HG03565 (cell line): ENCODE results near the gene FAM181B.

ENCODE experiments used
- ATAC-seq: cut with Tn5 transposase; IDR thresholded peaks from one replicate; pipeline ENCODE4 v1.9.1; 2021; ENCODE audit warnings: mild to moderate bottlenecking, moderate library complexity; ENCODE audit not compliant: unreplicated experiment

The FAM181B gene

GRCh38 chr11:82686211-82686610 is 47.5 kb downstream of the FAM181B start:
- no peak for ATAC-seq

DNA sequence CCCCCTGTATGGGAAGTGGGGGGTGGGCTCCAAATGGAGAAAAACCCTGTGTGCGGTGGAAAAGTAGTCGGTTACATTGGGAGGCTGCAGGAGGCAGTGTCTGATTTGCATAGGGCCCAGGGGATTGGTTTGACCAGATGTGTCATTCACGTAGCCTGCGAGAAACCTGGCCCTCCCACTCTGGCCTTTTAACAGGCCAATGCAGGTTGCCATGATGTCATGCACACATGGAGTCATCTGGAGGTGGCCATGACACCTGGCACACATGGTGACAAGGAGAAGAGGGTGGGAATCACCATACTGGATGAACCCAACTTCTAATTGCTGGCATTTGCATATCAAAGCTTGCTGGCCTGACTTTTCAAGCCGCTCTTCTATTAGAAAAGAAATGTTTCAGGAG is 50.6 kb downstream of the FAM181B start:
- no peak for ATAC-seq

GRCh38 chr11:82682003-82682751 is 51.5 kb downstream of the FAM181B start:
- ATAC-seq = peak; percentile 86

DNA sequence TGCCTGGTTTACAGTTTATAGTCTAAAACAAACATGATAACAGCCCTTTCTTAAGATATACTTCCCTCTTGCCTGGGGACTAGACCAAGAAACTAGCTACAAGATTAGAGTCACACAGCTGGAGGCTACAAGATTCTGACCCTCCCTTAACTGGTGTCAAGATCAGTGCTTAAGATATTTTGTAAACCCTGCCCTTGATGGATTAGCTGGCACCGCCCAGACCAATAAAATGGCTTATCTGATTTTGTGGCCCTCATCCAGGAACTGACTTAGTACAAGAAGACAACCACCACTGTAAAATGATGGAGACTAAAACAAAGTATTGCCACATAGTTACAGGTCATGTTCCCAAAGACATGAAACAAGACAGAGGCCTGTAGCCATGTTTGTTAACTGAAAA is 53.4 kb downstream of the FAM181B start:
- no peak for ATAC-seq
